Measurements from ENCODE around the gene CYBB.

- no peak for TF ChIP-seq POLR2AphosphoS5 (IDR thresholded peaks at IDR 0.05; ENCODE audit: low read depth, low read length)
- TF ChIP-seq, protein P1, sequence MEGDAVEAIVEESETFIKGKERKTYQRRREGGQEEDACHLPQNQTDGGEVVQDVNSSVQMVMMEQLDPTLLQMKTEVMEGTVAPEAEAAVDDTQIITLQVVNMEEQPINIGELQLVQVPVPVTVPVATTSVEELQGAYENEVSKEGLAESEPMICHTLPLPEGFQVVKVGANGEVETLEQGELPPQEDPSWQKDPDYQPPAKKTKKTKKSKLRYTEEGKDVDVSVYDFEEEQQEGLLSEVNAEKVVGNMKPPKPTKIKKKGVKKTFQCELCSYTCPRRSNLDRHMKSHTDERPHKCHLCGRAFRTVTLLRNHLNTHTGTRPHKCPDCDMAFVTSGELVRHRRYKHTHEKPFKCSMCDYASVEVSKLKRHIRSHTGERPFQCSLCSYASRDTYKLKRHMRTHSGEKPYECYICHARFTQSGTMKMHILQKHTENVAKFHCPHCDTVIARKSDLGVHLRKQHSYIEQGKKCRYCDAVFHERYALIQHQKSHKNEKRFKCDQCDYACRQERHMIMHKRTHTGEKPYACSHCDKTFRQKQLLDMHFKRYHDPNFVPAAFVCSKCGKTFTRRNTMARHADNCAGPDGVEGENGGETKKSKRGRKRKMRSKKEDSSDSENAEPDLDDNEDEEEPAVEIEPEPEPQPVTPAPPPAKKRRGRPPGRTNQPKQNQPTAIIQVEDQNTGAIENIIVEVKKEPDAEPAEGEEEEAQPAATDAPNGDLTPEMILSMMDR (IDR thresholded peaks at IDR 0.05): no peak
- TF ChIP-seq TCF7L2 (IDR thresholded peaks at IDR 0.05; ENCODE audit: low read depth, low read length): no peak
Measured at GRCh38 chrX:37786624-37787422, 7.0 kb downstream of the CYBB start.

All from Panc1 (cell line).